ENCODE measurements around the gene UCP2. TPM values are rescaled to one million over a fixed set of nuclear protein-coding genes. Genes with fewer than 3 reads are reported as not detected.
"Not testable (repeated sequence)": the region's sequence is repeated elsewhere in the genome, so short reads cannot be mapped to it uniquely, and the experiment has no call there.

UCP2 gene
- polyA plus RNA-seq, 1 donor = 143 TPM

DNA sequence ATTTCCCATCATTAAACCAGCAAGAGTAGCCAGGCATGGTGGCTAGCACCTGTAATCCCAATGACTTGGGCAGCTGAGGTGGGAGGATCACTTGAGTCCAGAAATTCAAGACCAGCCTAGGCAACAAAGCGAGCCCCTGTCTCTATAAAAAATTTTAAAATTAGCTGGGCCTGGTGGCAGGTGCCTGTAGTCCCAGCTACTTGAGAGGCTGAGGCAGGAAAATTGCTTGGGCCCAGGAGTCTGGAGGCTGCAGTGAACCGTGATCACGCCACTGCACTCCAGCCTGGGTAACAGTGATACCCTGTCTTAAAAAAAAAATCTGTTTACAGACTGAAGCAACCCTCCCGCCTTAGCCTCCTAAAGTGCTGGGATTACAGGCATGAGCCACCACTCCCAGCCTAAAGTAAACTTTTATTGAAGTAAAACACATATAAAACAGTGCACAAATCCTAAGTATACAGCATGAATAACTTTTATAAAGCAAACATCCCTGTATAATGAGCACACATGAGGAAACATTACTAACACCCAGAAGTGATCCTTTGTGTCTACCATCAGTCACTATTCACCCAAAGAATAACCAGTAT, 13.6 kb upstream of the UCP2 start:
- no peak for DNase-seq (ENCODE audit: low read depth)

DNA sequence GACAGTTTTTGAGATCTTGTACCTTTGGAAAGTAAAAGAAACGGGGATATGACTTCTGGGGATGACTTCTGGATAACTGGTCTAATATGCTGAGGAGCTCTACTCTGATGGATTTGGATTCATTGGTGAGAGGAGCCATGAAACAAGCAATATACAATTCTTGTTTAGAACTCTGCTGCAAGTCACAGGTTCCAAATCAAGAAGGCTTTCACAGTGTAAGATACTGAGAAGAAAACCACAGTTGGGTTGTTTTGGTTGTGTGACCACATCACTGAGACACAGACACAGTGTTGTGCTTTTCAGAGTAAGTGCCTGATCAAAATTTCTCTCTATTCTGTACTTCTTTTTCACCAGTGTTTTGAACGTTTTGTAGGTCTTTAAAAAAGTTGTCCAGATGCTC, 13.1 kb upstream of the UCP2 start:
- DNase-seq (ENCODE audit: low read depth) = no peak

DNA sequence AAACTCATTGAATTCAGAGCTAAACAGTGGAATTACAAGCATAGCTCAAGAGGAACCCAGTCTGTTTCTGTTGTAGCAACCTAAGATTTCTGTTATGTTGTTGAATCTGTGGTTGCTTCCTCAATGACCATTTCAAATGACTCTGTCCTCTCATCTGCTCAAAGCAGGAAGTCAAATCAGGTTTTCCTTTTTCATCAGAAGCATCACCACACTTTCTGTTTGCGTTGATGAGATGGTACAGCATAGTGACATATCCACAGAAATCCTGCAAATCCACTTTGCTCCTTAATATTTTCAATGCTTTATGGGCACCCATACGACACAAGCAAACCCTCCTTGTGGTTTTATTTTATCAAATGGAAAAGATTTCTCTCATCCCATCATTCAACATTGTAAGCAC, 12.6 kb upstream of the UCP2 start:
- no peak for DNase-seq (ENCODE audit: low read depth)

GRCh38 chr11:73991471-73992006, 8.9 kb upstream of the UCP2 start:
- no peak for DNase-seq (ENCODE audit: low read depth)

DNA sequence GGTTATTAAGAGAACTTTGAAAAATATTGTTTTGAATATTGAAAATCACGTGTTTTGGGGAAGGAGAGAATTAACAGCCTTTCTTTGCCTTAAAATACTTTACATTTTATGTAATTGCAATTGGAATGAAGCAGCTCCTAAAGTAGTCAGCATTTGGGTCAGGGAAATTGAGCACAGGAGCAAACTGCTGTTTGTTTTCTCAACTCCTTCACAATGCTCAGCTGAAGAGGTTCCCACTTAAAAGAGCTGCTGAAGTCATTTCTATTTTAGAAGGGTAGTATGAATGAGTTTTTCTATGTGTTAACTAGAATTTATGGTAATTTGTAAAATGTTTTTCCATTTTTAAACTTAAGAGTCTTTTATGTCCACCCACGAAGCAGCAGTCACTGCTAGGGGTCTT, 8.1 kb upstream of the UCP2 start:
- no peak for DNase-seq (ENCODE audit: low read depth)

DNA sequence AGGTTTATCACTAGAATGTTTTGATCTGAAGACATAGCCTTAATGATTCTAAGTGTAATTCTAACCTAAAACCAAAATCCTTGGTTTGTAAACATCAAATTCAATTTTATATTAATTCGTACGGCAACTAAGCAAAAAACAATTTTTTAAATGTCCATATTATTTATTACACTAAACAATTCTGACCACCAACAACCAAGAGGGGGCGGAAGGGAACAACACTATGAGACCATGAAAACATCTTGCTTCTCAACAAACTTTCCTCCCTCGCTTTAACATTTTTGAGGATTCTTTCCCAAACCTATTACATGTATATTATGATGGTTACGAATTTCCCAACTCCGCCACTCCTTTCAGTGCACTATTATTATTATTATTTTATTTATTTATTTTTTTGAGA, 6.5 kb upstream of the UCP2 start:
- DNase-seq (ENCODE audit: low read depth) = no peak

- no peak for DNase-seq (ENCODE audit: low read depth)
Observed at GRCh38 chr11:73988227-73988626, 5.6 kb upstream of the UCP2 start.

DNA sequence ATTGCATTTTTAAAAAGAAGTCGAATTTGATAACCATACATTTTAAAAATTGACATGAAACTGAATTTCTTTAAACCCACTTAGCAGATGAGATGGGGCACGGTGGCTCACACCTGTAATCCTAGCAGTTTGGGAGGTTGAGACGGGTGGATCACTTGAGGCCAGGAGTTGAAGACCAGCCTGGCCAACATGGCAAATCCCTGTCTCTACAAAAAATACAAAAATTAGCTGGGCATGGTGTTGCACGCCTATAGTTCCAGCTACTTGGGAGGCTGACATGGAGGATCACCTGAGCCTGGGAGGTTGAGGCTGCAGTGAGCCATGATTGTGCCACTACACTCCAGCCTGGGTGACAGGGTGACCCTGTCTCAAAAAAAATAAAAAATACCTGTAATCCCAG, 3.0 kb upstream of the UCP2 start:
- not testable (repeated sequence) for DNase-seq (ENCODE audit: low read depth)

- DNase-seq (ENCODE audit: low read depth) = no peak
Observed at GRCh38 chr11:73983741-73984538, 1.3 kb upstream of the UCP2 start.

DNA sequence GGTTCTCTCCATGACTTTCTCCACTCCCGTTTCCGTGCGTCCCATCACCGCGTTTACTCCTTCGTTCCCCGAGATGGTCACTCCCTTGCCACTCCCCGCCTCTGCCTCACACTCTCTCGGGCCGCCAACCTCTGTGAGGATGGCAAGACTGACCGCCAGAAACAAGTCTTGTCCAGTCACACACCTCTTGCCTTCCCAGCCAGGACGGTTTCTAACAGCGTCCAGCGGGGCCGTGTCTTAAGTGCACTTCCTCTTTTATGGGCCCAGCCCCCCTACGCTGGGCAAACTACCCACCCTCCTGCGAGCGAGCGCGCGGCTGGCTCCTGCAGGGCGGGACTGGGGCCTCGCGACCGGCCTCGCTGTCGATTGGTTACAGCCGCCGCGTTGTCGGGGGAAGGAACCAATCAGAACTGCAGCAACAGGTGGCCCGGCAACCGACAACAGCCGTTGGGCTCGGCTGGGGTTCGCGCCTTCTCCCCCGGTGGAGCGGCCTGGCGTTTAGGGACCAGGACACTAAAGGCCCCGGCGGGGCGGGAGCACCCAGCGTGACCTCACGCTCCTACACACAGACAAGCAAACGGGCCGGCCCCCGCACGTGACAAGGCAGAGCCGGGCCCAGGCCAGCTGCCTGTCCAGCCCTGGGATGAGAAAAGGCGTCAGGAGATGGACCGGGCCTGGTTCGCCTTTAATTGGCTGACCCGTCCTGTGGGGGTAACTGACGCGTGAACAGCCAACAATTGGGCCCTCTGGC, 522 bp upstream of the UCP2 start:
- DNase-seq (ENCODE audit: low read depth) = no peak

- DNase-seq (ENCODE audit: low read depth) = no peak
Observed at GRCh38 chr11:73981051-73981805, 1.4 kb downstream of the UCP2 start.

- no peak for DNase-seq (ENCODE audit: low read depth)
Observed at GRCh38 chr11:73980001-73980961, 2.4 kb downstream of the UCP2 start.

- DNase-seq (ENCODE audit: low read depth) = no peak
Observed at GRCh38 chr11:73978576-73979086, 4.0 kb downstream of the UCP2 start.

DNA sequence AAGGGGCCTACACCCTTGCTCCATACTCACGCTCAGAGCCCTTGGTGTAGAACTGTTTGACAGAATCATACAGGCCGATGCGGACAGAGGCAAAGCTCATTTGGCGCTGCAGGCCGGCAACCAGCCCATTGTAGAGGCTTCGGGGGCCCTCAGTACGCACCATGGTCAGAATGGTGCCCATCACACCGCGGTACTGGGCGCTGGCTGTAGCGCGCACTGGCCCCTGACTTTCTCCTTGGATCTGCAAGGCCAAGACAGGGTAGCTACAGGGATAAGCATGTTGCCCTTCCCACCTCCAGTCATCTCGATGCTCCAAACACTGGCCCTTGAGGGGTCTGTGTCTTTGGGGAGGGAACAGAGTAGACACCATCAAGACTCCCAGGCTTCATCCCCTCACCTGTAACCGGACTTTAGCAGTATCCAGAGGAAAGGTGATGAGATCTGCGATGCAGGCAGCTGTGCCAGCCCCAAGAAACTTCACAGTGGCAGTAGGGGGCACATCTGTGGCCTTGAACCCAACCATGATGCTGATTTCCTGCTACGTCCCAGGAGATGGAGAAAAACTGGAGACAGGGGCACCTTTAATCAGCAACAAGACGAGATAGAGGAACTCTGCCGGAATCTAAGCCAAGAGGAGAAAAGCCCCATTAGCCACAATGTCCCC, 4.7 kb downstream of the UCP2 start:
- DNase-seq (ENCODE audit: low read depth) = no peak

GRCh38 chr11:73976451-73977151, 6.0 kb downstream of the UCP2 start:
- DNase-seq (ENCODE audit: low read depth) = no peak

GRCh38 chr11:73975479-73975757, 7.2 kb downstream of the UCP2 start:
- DNase-seq (ENCODE audit: low read depth) = no peak

- no peak for DNase-seq (ENCODE audit: low read depth)
Observed at GRCh38 chr11:73974604-73975478, 7.8 kb downstream of the UCP2 start.

DNA sequence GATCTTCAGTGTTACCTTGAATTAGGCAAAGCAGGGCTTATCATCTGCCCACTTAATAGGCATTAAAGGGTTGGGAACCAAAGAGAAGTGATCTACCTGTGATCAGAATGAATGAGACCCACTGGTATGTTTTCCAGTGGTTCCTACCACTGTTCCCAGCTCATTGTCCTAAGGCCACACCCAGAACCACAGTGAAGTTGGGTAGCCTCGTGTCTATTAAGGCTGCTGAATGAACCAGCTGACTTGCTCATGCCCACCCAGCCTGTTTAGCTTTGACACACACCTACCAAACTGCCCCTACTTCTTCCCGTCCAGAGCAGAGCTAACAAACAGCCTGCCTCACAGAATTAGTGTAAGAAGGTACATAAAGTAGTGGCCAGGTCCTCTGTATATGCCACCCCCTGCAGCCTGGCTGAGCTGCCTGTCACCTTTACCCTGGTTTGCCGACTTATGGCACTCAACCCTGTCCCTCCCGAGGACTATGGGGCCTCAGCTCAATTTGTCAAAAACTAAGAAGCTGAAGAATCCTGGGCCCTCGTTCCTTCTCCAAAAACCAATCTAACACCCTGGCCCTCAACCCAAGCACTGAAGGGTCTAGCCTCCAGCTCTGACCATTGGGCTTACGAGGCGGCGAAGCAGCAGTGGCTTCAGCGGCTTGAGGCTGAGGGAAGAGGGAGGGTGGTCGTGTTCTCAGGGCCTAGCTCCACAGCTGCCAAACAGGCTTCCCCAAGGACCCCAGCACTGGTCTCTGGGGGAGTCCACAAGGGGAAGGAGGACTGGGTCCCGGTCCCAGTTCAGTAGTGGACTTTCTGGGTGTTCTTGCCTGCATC, 9.8 kb downstream of the UCP2 start:
- no peak for DNase-seq (ENCODE audit: low read depth)
